HG03520 (cell line): Measurements from ENCODE around the gene RHOBTB3.
"Not testable (repeated sequence)": the region's sequence is repeated elsewhere in the genome, so short reads cannot be mapped to it uniquely, and the experiment has no call there.

Experiments used
- ATAC-seq: cut with Tn5 transposase; IDR thresholded peaks from one replicate; pipeline ENCODE4 v1.9.1; 2021; ENCODE audit warnings: mild to moderate bottlenecking, moderate library complexity; ENCODE audit not compliant: unreplicated experiment

The RHOBTB3 gene

DNA sequence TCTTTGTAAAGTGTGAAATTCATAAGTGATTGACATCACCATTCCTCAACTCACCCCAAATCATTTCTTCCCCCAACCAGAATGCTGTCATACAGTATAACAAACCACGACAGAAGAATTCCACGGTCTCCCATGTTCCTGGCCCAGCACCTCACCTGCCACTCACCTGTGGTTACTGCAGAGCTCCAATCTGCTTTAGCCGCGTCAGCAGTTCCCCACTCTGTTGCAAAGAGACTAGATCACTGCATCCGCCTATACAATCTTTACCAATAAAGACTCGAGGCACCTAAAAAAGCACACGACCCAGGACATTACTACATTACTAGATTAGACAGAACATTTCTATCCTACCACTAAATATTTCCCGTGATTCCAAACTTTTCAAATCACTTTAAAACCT is 85.2 kb downstream of the RHOBTB3 start:
- no peak for ATAC-seq

DNA sequence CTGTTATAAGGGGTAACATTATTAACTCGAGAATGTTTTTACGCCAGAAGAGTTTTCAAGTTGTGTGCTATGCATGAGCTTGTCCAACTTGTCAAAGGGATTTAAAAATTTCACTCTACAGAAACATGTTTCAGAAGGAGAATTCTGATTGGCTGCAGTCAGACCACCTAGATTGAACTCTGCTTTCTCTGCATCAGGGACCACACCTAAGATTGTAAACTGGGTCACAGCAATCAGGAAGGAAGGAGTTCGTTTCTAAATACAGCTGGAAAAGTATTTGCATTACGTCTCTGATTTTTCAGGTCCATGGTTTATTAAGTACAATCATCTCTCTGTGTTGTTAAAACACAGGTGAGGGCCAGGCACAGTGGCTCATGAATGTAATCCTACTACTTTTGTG is 85.6 kb downstream of the RHOBTB3 start:
- no peak for ATAC-seq

DNA sequence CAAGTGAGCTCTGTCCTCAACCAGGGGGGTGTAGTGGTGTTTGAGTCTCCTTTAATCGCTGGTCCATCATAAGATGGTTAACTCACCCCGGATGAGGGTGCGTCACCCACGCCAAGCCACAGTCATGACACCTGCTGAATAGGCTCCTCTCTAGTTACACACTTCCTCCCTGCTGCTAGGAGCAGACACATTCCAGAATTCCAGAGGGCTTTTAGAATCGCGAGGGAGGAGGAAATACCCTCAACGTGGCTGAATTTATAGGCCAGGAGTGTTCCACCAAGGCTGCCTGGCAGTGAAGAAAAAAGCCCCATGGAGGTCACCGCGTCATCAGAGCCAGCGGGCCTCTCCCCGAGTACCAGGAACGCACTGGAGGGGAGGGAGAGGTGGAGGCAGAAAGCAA is 86.3 kb downstream of the RHOBTB3 start:
- ATAC-seq: no peak

DNA sequence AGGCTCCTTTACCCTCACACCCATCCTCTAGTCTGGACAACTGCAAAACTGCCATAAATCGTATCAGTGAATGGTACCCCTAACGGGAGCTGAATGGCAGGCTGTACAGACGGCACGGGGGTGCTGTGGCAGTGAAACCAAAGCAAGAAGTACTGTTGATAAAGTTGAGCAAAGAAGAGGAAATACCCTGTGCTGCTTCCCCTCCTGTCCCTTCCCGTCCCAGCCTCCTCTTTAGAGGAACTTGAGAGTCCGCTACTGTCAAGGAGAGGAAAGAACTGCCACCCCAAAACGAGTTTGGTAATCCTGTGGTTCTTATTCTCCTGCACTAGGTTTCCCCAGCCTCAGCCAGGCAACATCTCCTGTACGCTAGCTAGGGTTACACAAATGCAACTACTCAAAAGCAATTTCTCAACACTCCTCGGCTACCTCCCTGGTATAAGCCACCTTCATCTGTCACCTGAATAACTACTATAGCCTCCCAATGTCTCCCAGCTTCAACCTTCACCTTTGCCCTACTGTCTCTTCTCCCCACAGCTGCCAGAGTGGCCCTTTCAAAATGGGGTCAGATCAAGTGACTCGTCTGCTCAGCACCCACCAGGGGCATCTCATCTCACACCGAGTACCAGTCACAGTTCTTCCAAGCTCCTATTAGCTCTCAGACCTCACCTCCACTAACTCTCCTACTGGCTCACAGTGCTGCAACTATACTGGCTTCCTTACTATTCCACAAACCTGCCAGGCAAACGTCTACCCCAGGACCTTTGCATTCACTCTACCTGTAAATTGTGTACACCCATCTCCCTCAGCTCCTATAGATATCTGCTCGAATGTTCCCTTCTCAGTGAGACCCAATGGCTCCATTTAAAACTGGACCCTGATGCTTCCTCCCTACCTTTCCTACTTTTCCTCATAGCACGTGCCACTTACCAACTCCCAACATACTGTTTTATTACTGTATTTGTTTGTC is 87.3 kb downstream of the RHOBTB3 start:
- no peak for ATAC-seq

DNA sequence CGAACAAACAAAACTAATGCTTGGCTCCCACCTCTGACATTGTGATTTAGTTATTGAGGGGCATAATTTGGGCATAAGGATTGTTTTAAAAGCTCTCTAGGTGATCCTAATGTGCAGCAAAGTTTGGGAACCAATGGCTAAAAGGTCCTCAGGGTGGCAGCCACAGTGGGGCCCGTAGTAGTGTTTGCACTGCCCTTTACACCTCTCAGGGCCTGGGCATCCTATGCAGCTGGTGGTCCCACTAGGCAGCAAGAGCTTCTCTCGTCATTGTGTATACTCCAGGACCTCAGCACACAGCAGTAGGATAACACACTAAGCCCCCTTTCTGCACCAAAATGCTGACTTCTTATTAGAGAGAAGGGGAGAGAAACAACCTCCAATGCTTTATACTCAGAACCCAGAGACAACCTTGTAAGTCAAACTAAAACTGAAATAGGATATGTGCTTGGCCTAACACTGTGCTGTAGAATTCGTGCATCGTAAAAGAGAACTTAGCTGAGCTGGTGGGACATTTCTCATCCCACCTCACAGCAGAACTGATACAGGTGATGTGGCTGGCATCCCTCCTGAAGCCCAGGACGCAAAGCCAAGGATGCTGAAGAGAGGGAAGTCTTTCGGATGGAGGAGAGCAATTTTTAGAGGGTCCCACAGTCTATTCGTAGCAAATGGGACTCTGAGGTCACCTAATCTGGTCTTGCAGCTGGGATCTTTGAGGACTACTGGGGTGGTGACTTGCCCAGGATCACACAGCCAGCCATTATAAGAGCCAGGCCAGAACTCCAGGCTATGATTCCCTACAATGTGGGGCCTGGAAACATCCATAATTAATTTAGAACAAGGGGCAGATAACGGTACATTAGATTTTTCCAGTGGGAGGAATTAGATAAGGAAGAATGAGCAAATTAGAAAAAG is 90.2 kb downstream of the RHOBTB3 start:
- no peak for ATAC-seq

DNA sequence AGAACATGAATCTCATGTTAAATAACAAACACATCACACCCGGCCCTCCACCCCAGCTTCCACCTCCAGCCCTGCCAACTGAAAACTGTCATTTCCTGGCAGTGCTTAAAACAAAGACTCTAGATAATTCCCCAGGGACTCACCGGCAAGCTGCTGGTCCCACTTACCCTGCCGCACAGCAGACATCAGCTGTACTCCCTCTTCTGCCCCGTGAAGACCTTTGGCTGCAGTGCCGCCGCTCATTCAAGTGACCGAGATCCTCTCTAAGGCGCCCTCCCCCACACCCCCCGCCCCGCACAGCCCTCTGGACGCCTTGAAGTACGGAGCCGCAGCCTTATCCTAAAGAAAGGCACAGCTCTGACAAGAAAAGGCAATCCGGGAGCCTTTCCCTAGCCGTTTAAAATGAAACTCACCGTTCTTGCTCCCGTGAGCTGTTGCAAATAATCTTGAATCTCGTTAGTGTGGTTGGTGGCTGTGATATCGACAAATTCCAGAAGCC is 91.0 kb downstream of the RHOBTB3 start:
- ATAC-seq: peak; percentile 29

DNA sequence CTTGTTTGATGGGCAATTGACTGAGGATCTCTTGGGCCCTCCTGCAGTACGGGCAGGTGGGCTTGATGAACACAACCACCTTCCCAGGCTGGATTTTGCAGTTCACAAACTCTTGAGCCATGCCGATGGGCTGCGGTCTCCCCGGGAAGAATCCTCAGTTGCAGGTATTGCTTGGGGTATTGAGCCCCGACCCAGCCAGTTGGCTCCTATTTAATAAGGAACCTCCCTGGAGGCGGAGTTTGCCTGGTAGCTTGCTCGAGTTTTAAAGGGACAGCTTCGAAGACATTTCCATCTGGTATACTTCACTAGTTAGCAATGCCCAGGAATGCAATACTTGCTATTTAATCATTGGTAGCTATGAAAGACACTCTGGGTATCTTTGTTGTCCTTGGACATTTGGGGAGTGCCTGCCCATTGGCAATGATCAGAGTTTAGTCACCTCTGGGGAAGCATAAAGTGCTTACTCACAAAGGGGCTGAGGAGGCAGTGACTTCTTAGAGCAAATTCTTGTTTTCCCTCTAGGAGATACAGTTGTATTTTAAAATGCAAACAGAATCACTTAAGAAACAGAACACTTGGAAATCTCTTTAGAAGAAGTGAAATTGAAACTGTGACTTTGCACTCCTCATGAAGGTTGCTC is 91.5 kb downstream of the RHOBTB3 start, which contains the start of gene GLRX:
Gene GLRX (minus strand): TSS at position 185 of the 640 bp plus-strand sequence. CDS start 64 bp downstream, at position 121.
- peak; percentile 31 for ATAC-seq

DNA sequence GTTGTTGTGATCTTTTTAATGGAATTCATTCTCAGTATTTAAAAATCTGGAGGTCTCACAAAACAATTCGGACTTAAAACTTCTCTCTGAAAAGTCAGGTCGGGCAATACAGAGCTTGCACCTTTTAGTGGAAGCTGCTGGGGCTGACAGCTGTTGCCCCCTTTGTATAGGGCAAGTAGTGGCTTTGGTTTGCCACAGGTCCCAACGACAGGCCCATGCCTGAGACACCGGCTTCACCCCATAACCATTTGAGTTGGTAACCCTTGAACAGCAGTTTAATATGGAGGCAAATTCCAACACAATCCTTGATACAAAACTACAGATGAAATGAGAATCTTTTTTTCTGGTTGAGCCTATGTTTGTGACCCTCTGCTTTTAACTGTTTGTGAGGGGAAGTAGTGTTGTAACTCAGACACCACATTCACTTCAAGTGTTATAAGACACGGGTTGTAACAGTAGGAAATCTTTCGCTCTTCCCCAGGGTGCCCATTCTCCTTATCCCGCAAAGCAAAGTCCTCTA is 92.1 kb downstream of the RHOBTB3 start:
- ATAC-seq: no peak

DNA sequence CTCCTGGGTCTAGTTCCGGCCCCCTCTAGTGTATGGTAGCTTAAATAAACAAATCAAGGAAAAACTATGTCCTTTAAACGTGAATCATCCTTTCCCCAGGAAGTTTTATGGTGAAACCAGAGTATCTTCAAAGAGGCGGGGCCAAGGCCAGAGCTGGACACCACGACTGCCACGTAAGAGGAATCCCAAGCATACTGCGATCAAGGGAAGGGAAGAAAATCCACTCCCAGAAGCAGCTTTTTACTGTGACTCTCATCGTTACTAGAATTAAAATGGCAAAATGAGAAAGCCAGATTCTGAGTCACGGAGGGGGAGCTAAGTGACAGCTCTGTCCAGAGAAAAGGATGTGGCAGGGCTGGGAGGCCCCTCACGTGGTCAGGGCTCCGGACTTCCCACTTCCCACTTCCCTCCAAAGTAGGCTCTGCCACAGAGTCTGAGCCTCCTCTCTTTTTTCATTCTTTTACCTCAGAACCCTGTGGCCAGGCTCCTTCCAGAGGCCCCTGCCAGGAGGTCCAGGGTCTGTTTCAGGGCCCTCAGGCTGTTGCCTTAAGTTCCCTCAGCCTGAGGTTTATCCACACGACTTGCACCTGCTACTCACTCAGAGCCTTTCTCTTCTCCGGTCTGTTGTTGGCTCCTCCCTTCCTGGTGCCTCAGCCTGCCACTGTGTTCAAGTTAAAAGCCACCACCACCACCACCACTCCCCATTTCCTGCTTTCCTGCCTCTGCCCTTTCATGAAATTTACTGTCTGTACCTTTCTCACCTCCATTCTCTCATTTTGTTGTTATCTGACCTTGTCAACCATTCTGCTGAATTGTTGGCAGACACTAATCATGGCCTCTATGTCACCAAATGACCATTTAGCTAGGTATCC is 92.8 kb downstream of the RHOBTB3 start:
- peak; percentile 36 for ATAC-seq

DNA sequence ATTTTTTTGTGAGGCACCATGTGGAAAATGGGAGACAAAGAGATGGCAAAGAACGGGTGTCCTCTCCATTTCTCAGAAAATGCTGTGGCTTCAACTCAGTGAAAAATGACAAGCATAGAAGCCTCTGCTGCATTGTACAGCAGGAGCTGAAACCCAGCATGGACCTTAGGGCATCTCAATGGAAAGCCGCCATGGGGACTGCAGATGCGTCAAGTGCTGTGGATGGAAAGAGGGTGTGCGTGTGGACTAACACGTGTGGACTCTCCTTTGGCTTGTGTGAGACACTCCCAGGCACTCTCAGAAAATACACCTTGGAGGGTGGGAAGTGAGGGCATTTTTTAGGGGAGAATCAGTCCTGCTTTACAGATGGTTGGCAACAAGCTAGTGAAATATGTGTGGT is 93.6 kb downstream of the RHOBTB3 start:
- no peak for ATAC-seq

DNA sequence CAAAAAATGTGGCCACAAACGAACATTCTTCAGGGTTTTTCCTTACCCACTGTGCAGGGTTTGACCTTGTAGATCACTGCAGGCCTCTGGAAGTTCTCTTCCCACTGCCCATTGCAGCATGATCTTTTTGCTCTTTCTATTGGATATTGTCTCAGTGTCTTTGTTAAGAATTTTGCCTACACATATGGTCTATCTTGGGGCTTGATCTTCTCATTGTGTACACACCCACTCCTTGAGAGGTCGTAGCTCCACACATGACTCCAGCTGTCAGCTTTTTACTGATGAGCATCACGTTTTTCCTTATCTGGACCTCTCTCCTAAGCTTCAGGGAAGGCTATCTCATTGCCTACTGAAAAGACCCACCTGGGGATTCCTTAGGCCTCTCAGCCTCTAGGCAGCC is 94.4 kb downstream of the RHOBTB3 start:
- no peak for ATAC-seq

DNA sequence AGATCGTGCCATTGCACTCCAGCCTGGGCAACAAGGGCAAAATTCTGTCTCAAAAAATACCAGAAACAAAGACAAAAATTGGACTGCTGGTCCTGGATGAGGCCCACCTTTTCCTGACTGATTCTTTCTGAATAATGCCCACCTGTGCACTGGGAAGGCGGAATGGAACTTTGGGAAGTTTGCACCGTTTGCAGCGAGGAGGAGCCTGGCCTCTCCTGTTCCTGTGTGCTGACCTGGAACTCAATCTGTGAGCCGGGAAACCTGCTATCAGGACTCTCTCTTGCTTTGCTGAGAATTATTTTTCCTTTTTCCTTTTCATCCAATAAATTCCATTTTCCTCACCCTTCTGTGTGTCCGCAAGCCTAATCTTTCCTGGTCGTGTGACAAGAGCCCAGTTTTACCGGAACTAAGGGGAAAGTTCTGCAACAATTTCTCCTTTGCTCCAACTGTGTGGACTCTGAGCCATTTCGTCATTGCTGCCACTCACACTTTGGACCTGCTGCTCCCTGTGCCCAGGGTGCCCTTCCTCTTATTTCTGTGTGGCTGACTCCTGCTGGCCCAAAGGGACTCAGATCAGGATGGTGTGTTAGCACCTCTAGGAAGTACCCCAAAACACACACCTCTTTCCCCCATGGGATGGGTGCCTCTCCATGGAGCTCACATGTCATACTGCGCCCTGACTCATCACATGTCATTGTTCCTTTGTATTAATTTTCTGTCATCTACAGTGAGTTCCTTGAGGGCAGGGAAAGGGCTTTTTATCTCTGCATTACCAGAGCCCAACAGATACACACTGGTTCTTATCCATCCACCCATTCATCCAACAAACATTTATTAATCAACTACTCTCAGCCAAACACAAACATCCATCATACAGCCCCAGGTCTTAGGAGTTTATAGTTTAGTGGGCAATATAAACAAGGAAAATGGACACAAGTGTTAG is 96.1 kb downstream of the RHOBTB3 start:
- ATAC-seq: no peak

DNA sequence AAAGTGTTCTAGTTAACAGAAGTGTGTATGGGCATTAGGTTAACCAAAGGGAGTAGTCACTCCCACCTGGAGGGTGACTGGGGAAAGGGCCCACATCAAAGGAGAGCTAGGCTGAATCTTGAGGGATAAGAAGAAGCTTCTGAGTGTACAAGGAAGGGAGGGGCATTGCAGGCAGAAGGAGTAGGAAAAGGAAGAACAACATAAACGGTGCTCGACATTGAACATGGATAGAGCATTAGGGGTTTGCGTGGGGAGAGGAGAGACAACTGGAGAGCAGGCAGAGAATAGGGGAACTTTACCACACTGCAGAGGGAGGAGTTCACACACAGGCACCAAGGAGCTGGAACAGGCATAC is 96.7 kb downstream of the RHOBTB3 start:
- no peak for ATAC-seq

DNA sequence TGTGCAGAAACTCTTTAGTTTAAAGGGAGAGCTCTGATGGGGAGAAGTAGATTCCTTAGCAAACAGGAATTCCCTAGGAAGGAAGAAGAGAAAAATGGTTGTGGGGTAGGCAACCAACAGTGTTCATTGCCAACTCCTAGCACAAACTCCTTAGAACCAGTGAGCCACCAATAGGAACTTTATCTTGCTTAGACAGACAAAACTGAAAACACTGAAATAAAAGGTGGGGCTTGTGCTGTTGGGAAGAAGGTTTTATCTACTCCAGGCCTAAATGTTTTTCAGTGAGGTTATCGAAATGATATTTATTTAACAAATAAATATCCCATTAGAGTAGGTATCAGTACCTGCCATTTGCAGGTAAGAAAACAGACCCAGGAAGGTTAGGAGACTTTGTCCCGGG is 99.1 kb downstream of the RHOBTB3 start:
- no peak for ATAC-seq

DNA sequence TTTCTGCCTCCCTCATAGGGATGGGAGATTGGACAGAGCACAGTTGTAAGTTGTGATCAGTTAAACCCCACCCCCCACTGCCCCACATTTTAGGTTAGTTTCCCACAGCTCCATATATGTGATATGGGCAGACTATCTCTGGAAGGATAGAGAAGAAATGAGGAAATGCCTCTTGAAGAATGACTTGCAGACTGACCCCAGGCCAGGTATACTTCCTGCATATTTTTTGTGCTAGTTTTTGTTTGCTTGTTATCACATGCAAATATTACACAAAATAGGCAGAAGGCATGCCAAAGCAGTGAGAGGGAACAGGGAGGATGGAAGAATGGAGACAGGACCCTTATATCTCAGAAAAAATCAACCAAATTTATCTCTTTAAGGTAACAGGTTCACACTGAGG is 101.5 kb downstream of the RHOBTB3 start:
- ATAC-seq: no peak

DNA sequence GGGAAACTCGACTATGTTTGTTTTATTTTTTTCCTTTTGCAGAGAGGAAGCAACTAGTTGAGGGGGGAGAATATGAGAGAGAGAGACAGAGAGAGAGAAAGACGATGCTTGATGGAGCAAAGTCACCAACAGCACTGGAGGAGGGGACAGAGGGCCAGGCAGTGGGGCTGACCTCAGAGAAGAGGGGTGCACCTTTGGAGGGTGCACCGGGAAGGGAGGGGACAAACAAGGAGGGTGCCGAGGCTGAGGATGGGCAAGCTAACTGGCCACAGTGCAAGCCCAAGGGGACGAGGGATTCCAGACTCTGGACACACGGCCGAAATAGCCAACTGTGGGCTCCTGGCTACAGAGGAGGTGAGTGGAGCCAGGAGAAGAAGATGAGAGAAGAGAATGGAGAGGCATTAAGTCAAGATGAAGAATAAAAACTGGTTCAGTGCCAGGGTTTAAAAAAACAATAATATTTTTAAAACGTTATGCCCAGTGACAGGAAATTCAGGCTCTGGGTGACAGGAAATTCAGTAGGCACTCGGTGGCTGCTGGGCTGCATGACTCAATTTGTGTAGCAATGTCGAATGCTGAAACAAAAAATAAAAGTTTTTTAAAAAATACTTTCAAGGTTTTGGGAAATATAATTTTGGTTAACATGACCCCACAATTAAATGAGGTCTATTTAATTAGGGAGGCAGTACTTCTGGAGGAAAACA is 104.7 kb downstream of the RHOBTB3 start:
- no peak for ATAC-seq

DNA sequence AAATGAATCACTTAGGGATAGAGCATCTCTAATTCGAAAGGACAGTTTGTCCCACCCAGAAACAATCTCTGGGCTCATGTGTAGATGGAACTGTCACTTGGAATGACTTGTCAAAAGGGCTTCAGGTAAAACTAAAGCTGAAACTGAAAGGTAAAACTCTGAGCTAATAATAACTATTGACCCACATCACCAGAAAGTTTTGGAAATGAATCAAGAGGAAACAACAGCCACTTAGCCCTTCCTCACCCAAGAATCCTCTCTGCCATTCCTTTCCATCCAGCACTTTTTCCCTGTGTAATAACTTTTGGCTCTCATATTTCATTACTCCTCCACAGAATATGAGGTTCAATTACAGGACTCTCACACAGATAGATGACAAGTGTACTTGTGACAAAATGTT is 105.4 kb downstream of the RHOBTB3 start:
- no peak for ATAC-seq

DNA sequence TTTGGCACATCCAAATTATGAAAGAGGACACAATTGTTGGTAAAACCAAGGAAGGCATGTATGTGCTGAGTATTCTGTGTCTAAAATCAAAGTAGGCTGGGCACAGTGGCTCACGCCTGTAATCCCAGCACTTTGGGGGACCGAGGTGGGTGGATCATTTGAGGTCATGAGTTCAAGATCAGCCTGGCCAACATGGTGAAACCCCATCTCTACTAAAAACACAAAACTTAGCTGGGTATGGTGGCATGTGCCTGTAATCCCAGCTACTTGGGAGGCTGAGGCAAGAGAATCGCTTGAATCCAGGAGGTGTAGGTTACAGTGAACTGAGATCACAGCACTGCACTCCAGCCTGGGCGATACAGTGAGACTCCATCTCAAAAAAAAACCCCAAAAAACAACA is 105.8 kb downstream of the RHOBTB3 start:
- ATAC-seq: not testable (repeated sequence)
